Measurements from ENCODE around the gene GAREM1. TPM values are rescaled to one million over a fixed set of nuclear protein-coding genes. Genes with fewer than 3 reads are reported as not detected.

GAREM1 gene
- total and polyA plus RNA-seq, 9 of the 15 experiments (the other 6 are each of a cell fraction or from before 2014, with no cell fraction given), result 0.03 to 0.33 (median 0.07) TPM; not detected in 1

DNA sequence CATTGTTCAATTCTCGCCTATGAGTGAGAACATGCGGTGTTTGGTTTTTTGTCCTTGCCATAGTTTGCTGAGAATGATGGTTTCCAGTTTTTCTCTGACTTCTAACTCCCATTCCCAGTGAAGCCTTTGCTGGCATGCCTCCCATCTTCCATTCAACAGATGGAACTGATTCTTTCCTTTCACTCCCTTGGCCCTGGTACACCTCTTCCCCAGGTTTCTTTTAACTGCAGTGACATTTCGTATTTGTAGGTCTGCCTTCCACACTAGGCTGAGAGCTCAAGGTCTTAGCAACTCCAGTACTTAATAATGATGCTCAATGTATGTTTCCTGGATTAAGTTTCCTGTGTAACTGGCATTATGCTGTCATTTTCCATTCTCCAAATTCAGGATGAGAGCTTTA, 48.5 kb downstream of the GAREM1 start (continued):
- TF ChIP-seq ZBTB11 (CRISPR knock-in tag; IDR thresholded peaks at IDR 0.05) (no peak), CBX2 (IDR thresholded peaks at IDR 0.05; ENCODE audit: insufficient read depth, low read length, poor library complexity, severe bottlenecking) (no peak), NONO (IDR thresholded peaks at IDR 0.05; ENCODE audit: low read depth in 2 of 2, low read length in 1 of 2) (no peak), ZNF224 (CRISPR knock-in tag; IDR thresholded peaks at IDR 0.05) (no peak), KAT7 (CRISPR knock-in tag; IDR thresholded peaks at IDR 0.05; ENCODE audit: borderline replicate concordance) (no peak), ZNF384 (IDR thresholded peaks at IDR 0.05; ENCODE audit: low read depth, low read length) (no peak), NELFE (IDR thresholded peaks at IDR 0.05; ENCODE audit: insufficient read depth, insufficient read length) (no peak), ILK (tag; IDR thresholded peaks at IDR 0.05; ENCODE audit: borderline replicate concordance, low read depth) (no peak), ZNF592 (IDR thresholded peaks at IDR 0.05) (no peak), PTTG1 (tag; IDR thresholded peaks at IDR 0.05; ENCODE audit: low read depth) (no peak), ARID1B (IDR thresholded peaks at IDR 0.05) (no peak)
- TF ChIP-seq, protein P1, sequence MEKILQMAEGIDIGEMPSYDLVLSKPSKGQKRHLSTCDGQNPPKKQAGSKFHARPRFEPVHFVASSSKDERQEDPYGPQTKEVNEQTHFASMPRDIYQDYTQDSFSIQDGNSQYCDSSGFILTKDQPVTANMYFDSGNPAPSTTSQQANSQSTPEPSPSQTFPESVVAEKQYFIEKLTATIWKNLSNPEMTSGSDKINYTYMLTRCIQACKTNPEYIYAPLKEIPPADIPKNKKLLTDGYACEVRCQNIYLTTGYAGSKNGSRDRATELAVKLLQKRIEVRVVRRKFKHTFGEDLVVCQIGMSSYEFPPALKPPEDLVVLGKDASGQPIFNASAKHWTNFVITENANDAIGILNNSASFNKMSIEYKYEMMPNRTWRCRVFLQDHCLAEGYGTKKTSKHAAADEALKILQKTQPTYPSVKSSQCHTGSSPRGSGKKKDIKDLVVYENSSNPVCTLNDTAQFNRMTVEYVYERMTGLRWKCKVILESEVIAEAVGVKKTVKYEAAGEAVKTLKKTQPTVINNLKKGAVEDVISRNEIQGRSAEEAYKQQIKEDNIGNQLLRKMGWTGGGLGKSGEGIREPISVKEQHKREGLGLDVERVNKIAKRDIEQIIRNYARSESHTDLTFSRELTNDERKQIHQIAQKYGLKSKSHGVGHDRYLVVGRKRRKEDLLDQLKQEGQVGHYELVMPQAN (IDR thresholded peaks at IDR 0.05; ENCODE audit: borderline replicate concordance), result no peak
- TF ChIP-seq, protein P2, sequence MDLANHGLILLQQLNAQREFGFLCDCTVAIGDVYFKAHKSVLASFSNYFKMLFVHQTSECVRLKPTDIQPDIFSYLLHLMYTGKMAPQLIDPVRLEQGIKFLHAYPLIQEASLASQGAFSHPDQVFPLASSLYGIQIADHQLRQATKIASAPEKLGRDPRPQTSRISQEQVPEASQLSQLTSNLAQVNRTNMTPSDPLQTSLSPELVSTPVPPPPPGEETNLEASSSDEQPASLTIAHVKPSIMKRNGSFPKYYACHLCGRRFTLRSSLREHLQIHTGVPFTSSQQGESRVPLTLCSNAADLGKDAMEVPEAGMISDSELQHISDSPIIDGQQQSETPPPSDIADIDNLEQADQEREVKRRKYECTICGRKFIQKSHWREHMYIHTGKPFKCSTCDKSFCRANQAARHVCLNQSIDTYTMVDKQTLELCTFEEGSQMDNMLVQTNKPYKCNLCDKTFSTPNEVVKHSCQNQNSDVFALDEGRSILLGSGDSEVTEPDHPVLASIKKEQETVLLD (IDR thresholded peaks at IDR 0.05), result no peak
